Astrocyte (in vitro differentiated cells and primary cell): ENCODE results near the gene USP9X.

Experiments
- CTCF ChIP-seq: IDR thresholded peaks from 2 replicates; pipeline ENCODE4 v1.5.1; 2011; ENCODE audit warnings: low read depth, mild to moderate bottlenecking, inconsistent platforms, low read length, moderate library complexity; ENCODE audit not compliant: insufficient read depth
- EZH2 ChIP-seq: IDR thresholded peaks from 2 replicates; pipeline ENCODE4 v1.6.1; 2012; ENCODE audit warnings: mild to moderate bottlenecking, low read length, inconsistent platforms; ENCODE audit not compliant: insufficient read depth

GRCh38 chrX:41236629-41237028, 151.4 kb downstream of the USP9X start:
- no peak for TF ChIP-seq CTCF
- no peak for TF ChIP-seq EZH2
